Neural cell (in vitro differentiated cells): Measurements from ENCODE around the gene IL17REL. TPM values are rescaled to one million over a fixed set of nuclear protein-coding genes. Genes with fewer than 3 reads are reported as not detected.

Experiments
- H2AFZ ChIP-seq: fragments of 200-600, 300-800 bp; sonication (generic), shearing (Covaris generic); 2 replicates; pipeline ENCODE4 v1.6.0; 2014; ENCODE audit warnings: low read depth, mild to moderate bottlenecking, antibody characterized with exemption, low read length, moderate library complexity
- H3F3A ChIP-seq: fragments of 200-600 bp; shearing (Covaris generic); 2 replicates; pipeline ENCODE4 v1.6.1; 2016; ENCODE audit warnings: mild to moderate bottlenecking, moderate library complexity, mixed read lengths, antibody characterized with exemption, low read length; ENCODE audit not compliant: insufficient read depth, poor library complexity, severe bottlenecking
- H3K27ac ChIP-seq: fragments of 200-600, 300-800 bp; sonication (generic), shearing (Covaris generic); 2 replicates; pipeline ENCODE4 v1.5.1; 2014; ENCODE audit warnings: mild to moderate bottlenecking, low read length, moderate library complexity
- H3K27me3 ChIP-seq: fragments of 300-800, 200-600 bp; sonication (generic), shearing (Covaris generic); 2 replicates; pipeline ENCODE4 v1.6.0; 2014; ENCODE audit warnings: mild to moderate bottlenecking, low read depth, low read length, moderate library complexity; ENCODE audit not compliant: insufficient read depth
- H3K36me3 ChIP-seq: fragments of 300-800, 200-600 bp; sonication (generic), shearing (Covaris generic); 2 replicates; pipeline ENCODE4 v1.5.1; 2014; ENCODE audit warnings: mild to moderate bottlenecking, antibody characterized with exemption, low read length, moderate library complexity; ENCODE audit not compliant: insufficient read depth
- H3K4me2 ChIP-seq: fragments of 300-800, 200-600 bp; sonication (generic), shearing (Covaris generic); 2 replicates; pipeline ENCODE4 v1.6.0; 2014; ENCODE audit warnings: mild to moderate bottlenecking, low read length
- H3K4me3 ChIP-seq: fragments of 300-800, 200-600 bp; sonication (generic), shearing (Covaris generic); 2 replicates; pipeline ENCODE4 v1.5.1; 2014; ENCODE audit warnings: mild to moderate bottlenecking, low read length, moderate library complexity
- H3K79me2 ChIP-seq: fragments of 200-600 bp; shearing (Covaris generic); replicated peaks from 2 replicates; pipeline ENCODE4 v1.6.0; 2014; ENCODE audit warnings: mild to moderate bottlenecking, low read length, moderate library complexity; ENCODE audit not compliant: insufficient read depth
- H3K9ac ChIP-seq: fragments of 300-800, 200-600 bp; sonication (generic), shearing (Covaris generic); 2 replicates; pipeline ENCODE4 v1.6.1; 2016; ENCODE audit warnings: mild to moderate bottlenecking, low read length, mixed read lengths
- H3K9me2 ChIP-seq: fragments of 200-600 bp; shearing (Covaris generic); 2 replicates; pipeline ENCODE4 v1.6.1; 2016; ENCODE audit warnings: mild to moderate bottlenecking, low read length, mixed read lengths; ENCODE audit not compliant: insufficient read depth
- H3K9me3 ChIP-seq: fragments of 200-600, 300-800 bp; sonication (generic), shearing (Covaris generic); 2 replicates; pipeline ENCODE4 v1.6.1; 2016; ENCODE audit warnings: mild to moderate bottlenecking, mixed run types, low read length, moderate library complexity, mixed read lengths
- H4K20me1 ChIP-seq: fragments of 200-600 bp; shearing (Covaris generic); 2 replicates; pipeline ENCODE4 v1.6.1; 2016; ENCODE audit warnings: mild to moderate bottlenecking, mixed run types; ENCODE audit not compliant: insufficient read depth
- EP300 ChIP-seq: fragments of 450-650 bp; conservative IDR thresholded peaks from 2 replicates; pipeline ENCODE4 v1.6.1; 2014; ENCODE audit warnings: antibody characterized with exemption, mild to moderate bottlenecking, moderate library complexity; ENCODE audit not compliant: poor library complexity, severe bottlenecking
- EZH2 ChIP-seq: fragments of 200-600, 300-800 bp; shearing (Covaris generic), sonication (generic); IDR thresholded peaks from 2 replicates; pipeline ENCODE4 v1.6.1; 2014; ENCODE audit warnings: antibody characterized with exemption, low read length, borderline replicate concordance, mild to moderate bottlenecking; ENCODE audit not compliant: insufficient read depth, poor library complexity, severe bottlenecking
- MXI1 ChIP-seq: fragments of 450-650 bp; conservative IDR thresholded peaks from 2 replicates; pipeline ENCODE4 v1.6.1; 2014; ENCODE audit warnings: antibody characterized with exemption, mild to moderate bottlenecking; ENCODE audit not compliant: poor library complexity, severe bottlenecking
- POLR2AphosphoS5 ChIP-seq: IDR thresholded peaks from 2 replicates; pipeline ENCODE4 v1.6.1; 2012
- RAD21 ChIP-seq: fragments of 450-650 bp; conservative IDR thresholded peaks from 2 replicates; pipeline ENCODE4 v1.6.1; 2014; ENCODE audit warnings: antibody characterized with exemption, mild to moderate bottlenecking, moderate library complexity
- SMC3 ChIP-seq: fragments of 450-650 bp; conservative IDR thresholded peaks from 2 replicates; pipeline ENCODE4 v1.6.1; 2014; ENCODE audit warnings: antibody characterized with exemption, mild to moderate bottlenecking, moderate library complexity; ENCODE audit not compliant: poor library complexity
- TAF1 ChIP-seq: IDR thresholded peaks from 2 replicates; pipeline ENCODE4 v1.6.1; 2012; ENCODE audit warnings: low read depth
- polyA plus RNA-seq: library from polyadenylated mRNA; depleted of rRNA; stranded (reverse); fragments of >200 nt; gene quantifications from 2 replicates; pipeline ENCODE4 v1.2.3, GENCODE V29; 2014
- TF ChIP-seq, protein P1 (sequence below): IDR thresholded peaks from 2 replicates; pipeline ENCODE4 v1.6.1; 2012; ENCODE audit warnings: borderline replicate concordance
- TF ChIP-seq, protein P2 (sequence below): fragments of 450-650 bp; IDR thresholded peaks from 2 replicates; pipeline ENCODE4 v1.5.1; 2014; ENCODE audit warnings: antibody characterized with exemption, mild to moderate bottlenecking, moderate library complexity; ENCODE audit not compliant: poor library complexity, severe bottlenecking

The IL17REL gene
- polyA plus RNA-seq, 1 donor from 2014 or later, result not detected

DNA sequence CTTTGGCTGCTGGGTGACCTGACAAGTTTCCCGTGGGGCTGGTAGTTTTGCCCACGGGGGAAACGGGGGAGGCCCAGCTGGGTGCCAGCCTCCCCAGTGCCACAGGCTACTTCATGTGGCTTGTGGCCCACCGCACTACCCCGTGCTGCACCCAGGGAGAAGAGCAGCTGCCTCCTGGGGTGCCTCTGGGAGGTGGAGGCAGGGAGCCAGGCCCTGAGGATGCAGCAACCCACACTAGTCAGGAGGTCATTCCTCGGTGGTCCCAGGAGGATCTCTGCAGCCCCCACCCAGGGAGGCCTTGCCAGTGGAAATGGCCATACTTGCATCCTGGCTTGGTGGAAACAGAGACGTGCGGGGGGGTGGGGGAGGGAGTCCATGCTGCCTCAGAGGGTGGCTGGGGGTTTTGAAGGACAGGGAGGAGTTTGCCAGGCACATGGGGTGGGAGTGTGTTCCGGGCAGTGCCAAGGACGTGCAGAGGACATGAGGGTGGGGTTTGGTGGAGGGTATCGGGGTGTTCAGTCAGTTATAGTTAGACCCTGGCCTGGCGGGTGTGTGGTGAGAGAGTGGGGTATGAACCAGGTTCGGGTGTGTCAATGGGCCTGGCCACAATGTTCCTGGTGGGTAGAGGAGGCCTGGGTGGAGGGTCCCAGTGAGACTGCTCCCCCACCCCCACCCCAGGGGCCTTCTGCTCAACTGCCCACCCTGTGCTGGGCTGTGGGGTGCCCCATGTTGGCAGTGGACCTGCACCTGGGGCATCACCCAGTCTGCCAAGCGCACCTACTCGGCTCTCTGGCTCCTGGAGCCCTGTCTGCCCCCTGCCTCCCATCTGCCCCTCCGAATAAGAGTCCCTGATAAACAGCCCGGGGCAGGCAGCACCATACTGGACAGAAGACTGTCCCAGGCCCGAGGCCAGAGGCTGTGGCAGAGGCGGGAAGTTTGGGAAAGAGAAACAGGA is 48.2 kb downstream of the IL17REL start:
- no peaks in the 10 kb centered on the region for H3K9me2 ChIP-seq
- TF ChIP-seq, protein P1, sequence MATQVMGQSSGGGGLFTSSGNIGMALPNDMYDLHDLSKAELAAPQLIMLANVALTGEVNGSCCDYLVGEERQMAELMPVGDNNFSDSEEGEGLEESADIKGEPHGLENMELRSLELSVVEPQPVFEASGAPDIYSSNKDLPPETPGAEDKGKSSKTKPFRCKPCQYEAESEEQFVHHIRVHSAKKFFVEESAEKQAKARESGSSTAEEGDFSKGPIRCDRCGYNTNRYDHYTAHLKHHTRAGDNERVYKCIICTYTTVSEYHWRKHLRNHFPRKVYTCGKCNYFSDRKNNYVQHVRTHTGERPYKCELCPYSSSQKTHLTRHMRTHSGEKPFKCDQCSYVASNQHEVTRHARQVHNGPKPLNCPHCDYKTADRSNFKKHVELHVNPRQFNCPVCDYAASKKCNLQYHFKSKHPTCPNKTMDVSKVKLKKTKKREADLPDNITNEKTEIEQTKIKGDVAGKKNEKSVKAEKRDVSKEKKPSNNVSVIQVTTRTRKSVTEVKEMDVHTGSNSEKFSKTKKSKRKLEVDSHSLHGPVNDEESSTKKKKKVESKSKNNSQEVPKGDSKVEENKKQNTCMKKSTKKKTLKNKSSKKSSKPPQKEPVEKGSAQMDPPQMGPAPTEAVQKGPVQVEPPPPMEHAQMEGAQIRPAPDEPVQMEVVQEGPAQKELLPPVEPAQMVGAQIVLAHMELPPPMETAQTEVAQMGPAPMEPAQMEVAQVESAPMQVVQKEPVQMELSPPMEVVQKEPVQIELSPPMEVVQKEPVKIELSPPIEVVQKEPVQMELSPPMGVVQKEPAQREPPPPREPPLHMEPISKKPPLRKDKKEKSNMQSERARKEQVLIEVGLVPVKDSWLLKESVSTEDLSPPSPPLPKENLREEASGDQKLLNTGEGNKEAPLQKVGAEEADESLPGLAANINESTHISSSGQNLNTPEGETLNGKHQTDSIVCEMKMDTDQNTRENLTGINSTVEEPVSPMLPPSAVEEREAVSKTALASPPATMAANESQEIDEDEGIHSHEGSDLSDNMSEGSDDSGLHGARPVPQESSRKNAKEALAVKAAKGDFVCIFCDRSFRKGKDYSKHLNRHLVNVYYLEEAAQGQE, result no peak
- TF ChIP-seq TAF1 (no peak), RAD21 (no peak), SMC3 (no peak), EZH2 (no peak), POLR2AphosphoS5 (no peak)

DNA sequence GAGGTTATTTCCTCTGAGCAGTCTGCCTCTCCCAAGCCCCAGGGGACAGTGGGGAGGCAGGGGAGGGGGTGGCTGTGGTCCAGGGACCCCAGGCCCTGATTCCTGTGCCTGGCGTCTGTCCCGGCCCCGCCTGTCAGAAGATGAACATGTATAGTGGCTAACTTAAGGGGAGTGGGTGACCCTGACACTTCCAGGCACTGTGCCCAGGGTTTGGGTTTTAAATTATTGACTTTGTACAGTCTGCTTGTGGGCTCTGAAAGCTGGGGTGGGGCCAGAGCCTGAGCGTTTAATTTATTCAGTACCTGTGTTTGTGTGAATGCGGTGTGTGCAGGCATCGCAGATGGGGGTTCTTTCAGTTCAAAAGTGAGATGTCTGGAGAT is 48.9 kb downstream of the IL17REL start:
- Histone ChIP-seq H3K36me3 (no peaks in the 10 kb centered on the region), H3K27ac (no peak overlapping the region), H3K4me3 (no peak overlapping the region), H3K79me2 (no peaks in the 10 kb centered on the region), H2AFZ (no peak overlapping the region), H4K20me1 (no peaks in the 10 kb centered on the region), H3K9me3 (no peaks in the 10 kb centered on the region), H3K4me2 (no peak overlapping the region), H3K9ac (no peak overlapping the region), H3K27me3 (no peaks in the 10 kb centered on the region), H3F3A (no peaks in the 10 kb centered on the region), H3K9me2 (no peaks in the 10 kb centered on the region)
- no peak for TF ChIP-seq SMC3
- no peak for TF ChIP-seq POLR2AphosphoS5
- TF ChIP-seq TAF1, result no peak
- no peak for TF ChIP-seq EZH2
- no peak for TF ChIP-seq RAD21
- no peak for TF ChIP-seq MXI1
- TF ChIP-seq, protein P1, result no peak
- TF ChIP-seq, protein P2, sequence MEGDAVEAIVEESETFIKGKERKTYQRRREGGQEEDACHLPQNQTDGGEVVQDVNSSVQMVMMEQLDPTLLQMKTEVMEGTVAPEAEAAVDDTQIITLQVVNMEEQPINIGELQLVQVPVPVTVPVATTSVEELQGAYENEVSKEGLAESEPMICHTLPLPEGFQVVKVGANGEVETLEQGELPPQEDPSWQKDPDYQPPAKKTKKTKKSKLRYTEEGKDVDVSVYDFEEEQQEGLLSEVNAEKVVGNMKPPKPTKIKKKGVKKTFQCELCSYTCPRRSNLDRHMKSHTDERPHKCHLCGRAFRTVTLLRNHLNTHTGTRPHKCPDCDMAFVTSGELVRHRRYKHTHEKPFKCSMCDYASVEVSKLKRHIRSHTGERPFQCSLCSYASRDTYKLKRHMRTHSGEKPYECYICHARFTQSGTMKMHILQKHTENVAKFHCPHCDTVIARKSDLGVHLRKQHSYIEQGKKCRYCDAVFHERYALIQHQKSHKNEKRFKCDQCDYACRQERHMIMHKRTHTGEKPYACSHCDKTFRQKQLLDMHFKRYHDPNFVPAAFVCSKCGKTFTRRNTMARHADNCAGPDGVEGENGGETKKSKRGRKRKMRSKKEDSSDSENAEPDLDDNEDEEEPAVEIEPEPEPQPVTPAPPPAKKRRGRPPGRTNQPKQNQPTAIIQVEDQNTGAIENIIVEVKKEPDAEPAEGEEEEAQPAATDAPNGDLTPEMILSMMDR, result no peak
- no peak for TF ChIP-seq EP300

More for the DNA sequence above, 48.2 kb downstream of the IL17REL start:
- H3K27me3 ChIP-seq, result no peaks in the 10 kb centered on the region
- H3K4me3 ChIP-seq, result no peak overlapping the region
- H3K4me2 ChIP-seq, result no peak overlapping the region
- no peaks in the 10 kb centered on the region for H3K36me3 ChIP-seq
- H3K9ac ChIP-seq, result no peak overlapping the region
- H2AFZ ChIP-seq, result no peak overlapping the region
- H3F3A ChIP-seq, result no peaks in the 10 kb centered on the region
- H4K20me1 ChIP-seq, result no peaks in the 10 kb centered on the region
- H3K79me2 ChIP-seq, result no peaks in the 10 kb centered on the region
- H3K9me3 ChIP-seq, result no peaks in the 10 kb centered on the region
- H3K27ac ChIP-seq, result no peak overlapping the region
